Measurements from ENCODE around the gene OR4F15. TPM values are rescaled to one million over a fixed set of nuclear protein-coding genes. Genes with fewer than 3 reads are reported as not detected.

OR4F15 gene
- total RNA-seq, 3 donors from 2014 or later (not counting 1 experiment from before 2014, with no cell fraction given), result not detected

DNA sequence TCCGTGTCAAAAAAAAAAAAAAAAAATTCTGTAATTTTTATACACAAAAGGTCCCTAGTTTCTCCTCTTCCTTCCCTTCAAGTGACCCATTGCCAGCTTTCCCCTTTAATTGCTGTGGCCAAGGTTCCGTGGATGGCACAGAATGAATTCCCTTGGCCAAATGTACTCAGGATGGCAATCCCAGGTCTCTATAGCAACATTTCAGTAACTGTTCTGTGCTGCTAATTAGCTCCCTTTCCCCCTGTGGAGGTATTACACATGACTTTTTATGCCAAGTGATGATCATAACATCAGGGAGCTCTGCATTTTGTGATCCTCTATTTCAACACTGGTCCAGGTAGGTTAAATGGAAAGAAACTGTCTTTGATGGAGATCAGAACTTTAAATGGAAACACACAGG is 8.8 kb upstream of the OR4F15 start, which contains the start of gene OR4F6:
TSS of gene OR4F6 (plus strand) at position 301 of the 400 bp plus-strand sequence. CDS start 2,211 bp downstream, outside the sequence.
- 88% methylated on average over 2 of the region's 2 CpGs for WGBS (ENCODE audit: insufficient coverage)

DNA sequence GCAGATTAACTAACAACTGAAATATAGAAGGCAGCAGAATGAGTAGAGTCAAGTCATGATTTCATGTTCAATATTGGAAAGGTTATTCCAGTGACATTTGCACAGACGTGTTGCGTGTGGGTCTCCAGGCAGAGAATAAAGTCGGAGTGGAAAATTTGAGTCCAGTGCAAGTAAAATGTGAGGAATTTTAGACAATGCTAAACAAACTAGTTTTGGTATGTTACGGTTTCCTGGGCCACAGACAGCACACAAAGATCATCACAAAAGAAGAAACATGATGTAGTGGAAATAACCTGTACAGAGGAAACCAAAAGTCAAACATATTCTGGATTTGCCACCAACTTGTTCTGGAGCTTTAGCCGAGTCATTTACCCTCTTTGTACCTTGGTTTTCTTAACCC is 8.3 kb upstream of the OR4F15 start:
- H3K27ac Mint-ChIP-seq, result no peak overlapping the region
- no peak for ATAC-seq
- 86% methylated on average over 5 of the region's 5 CpGs for WGBS (ENCODE audit: insufficient coverage)

More for the DNA sequence above, 8.8 kb upstream of the OR4F15 start, which contains the start of gene OR4F6:
- Histone ChIP-seq H3K27me3 (ENCODE audit: control insufficient read depth, insufficient read depth, low read length) (peaks cover 2% of the 10 kb centered on the region), H3K27ac (ENCODE audit: low read length) (no peak within 1 kb of the TSS), H3K4me1 (ENCODE audit: control insufficient read depth, insufficient read depth, low read length) (no peaks in the 10 kb centered on the region), H3K36me3 (ENCODE audit: control insufficient read depth, insufficient read depth, low read length) (no peaks in the 10 kb centered on the region), H3K9me3 (ENCODE audit: control insufficient read depth, insufficient read depth, low read length) (no peaks in the 10 kb centered on the region), H3K4me3 (ENCODE audit: low read length) (no peak within 1 kb of the TSS)
- H3K27ac Mint-ChIP-seq, result no peak within 1 kb of the TSS
- no peak within 1 kb of the TSS for H3K4me3 Mint-ChIP-seq
- TF ChIP-seq, protein P1, sequence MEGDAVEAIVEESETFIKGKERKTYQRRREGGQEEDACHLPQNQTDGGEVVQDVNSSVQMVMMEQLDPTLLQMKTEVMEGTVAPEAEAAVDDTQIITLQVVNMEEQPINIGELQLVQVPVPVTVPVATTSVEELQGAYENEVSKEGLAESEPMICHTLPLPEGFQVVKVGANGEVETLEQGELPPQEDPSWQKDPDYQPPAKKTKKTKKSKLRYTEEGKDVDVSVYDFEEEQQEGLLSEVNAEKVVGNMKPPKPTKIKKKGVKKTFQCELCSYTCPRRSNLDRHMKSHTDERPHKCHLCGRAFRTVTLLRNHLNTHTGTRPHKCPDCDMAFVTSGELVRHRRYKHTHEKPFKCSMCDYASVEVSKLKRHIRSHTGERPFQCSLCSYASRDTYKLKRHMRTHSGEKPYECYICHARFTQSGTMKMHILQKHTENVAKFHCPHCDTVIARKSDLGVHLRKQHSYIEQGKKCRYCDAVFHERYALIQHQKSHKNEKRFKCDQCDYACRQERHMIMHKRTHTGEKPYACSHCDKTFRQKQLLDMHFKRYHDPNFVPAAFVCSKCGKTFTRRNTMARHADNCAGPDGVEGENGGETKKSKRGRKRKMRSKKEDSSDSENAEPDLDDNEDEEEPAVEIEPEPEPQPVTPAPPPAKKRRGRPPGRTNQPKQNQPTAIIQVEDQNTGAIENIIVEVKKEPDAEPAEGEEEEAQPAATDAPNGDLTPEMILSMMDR (IDR thresholded peaks at IDR 0.05), result no peak
- peaks cover 17 to 45% of the 10 kb centered on the region in 2 donors for H3K27me3 Mint-ChIP-seq (ENCODE audit: low read depth in 2 of 2)
- intact Hi-C loops (cut with micrococcal nuclease), result no loop called here
- ATAC-seq (no peak), DNase-seq (no peak)
- no peaks in the 10 kb centered on the region for H3K4me1 Mint-ChIP-seq
- H3K9me3 Mint-ChIP-seq, result no peaks in the 10 kb centered on the region
- H3K36me3 Mint-ChIP-seq, result no peaks in the 10 kb centered on the region

DNA sequence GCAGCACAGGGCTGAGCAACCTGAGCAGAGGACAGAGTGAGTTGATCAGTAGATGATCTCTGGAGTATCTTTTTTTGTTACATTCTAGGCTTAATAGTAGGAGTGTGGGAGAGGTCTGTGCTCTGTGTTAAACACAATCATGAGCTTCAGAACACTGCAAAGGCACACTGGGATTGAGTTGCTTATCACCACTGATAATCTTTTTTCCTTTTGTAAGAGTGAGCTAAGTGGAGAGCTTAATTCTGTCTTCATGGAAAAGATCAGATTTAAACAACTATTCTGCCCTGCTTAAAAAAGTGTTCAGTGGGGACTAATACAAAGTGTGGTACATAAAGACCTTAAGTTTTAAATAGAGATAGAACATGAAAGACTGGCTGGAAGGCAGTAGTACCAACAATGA is 7.6 kb upstream of the OR4F15 start:
- Mint-ChIP-seq H3K9me3 (no peaks in the 10 kb centered on the region), H3K36me3 (no peaks in the 10 kb centered on the region), H3K27ac (no peak overlapping the region), H3K4me1 (no peaks in the 10 kb centered on the region), H3K27me3 (ENCODE audit: low read depth in 2 of 2) (peaks cover 15 to 44% of the 10 kb centered on the region in 2 donors), H3K4me3 (no peak overlapping the region)
- TF ChIP-seq, protein P1 (IDR thresholded peaks at IDR 0.05), result no peak
- ATAC-seq (no peak), DNase-seq (no peak)
- Histone ChIP-seq H3K4me3 (ENCODE audit: low read length) (no peak overlapping the region), H3K9me3 (ENCODE audit: control insufficient read depth, insufficient read depth, low read length) (no peaks in the 10 kb centered on the region), H3K27me3 (ENCODE audit: control insufficient read depth, insufficient read depth, low read length) (peaks cover 2% of the 10 kb centered on the region), H3K27ac (ENCODE audit: low read length) (no peak overlapping the region), H3K4me1 (ENCODE audit: control insufficient read depth, insufficient read depth, low read length) (no peaks in the 10 kb centered on the region), H3K36me3 (ENCODE audit: control insufficient read depth, insufficient read depth, low read length) (no peaks in the 10 kb centered on the region)
- intact Hi-C loops (cut with micrococcal nuclease), result no loop called here

More for the DNA sequence above, 8.3 kb upstream of the OR4F15 start:
- TF ChIP-seq, protein P1 (IDR thresholded peaks at IDR 0.05), result no peak
- Histone ChIP-seq H3K9me3 (ENCODE audit: control insufficient read depth, insufficient read depth, low read length) (no peaks in the 10 kb centered on the region), H3K27ac (ENCODE audit: low read length) (no peak overlapping the region), H3K4me1 (ENCODE audit: control insufficient read depth, insufficient read depth, low read length) (no peaks in the 10 kb centered on the region), H3K4me3 (ENCODE audit: low read length) (no peak overlapping the region), H3K36me3 (ENCODE audit: control insufficient read depth, insufficient read depth, low read length) (no peaks in the 10 kb centered on the region), H3K27me3 (ENCODE audit: control insufficient read depth, insufficient read depth, low read length) (peaks cover 2% of the 10 kb centered on the region)
- intact Hi-C loops (cut with micrococcal nuclease), result no loop called here
- no peak for DNase-seq
- Mint-ChIP-seq H3K27me3 (ENCODE audit: low read depth in 2 of 2) (peaks cover 15 to 40% of the 10 kb centered on the region in 2 donors), H3K4me3 (no peak overlapping the region), H3K4me1 (no peaks in the 10 kb centered on the region), H3K36me3 (no peaks in the 10 kb centered on the region), H3K9me3 (no peaks in the 10 kb centered on the region)

DNA sequence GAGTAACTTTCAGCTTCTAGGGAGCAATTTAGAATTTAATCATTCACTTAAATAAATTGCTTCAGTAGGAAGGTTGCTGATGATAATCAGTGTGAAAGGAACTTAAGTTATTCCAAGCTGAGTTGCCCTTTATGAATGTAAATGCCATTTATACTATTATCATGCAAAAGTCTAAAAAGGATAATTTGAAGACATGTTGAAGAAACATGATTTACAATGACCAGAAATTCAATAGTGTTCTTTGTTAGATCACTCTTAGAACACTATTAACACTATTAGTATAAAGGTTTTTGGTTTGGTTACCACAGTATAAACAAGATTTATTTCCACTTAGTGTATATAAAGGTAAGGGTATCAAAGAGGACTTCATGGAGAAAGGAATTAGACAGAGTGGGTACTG is 7.1 kb upstream of the OR4F15 start:
- Mint-ChIP-seq H3K9me3 (no peaks in the 10 kb centered on the region), H3K27ac (no peak overlapping the region), H3K36me3 (no peaks in the 10 kb centered on the region), H3K27me3 (ENCODE audit: low read depth in 2 of 2) (peaks cover 18 to 46% of the 10 kb centered on the region in 2 donors), H3K4me1 (no peaks in the 10 kb centered on the region), H3K4me3 (no peak overlapping the region)
- H3K4me3 ChIP-seq (ENCODE audit: low read length), result no peak overlapping the region
- ATAC-seq, result no peak
- no peak for DNase-seq
- peaks cover 2% of the 10 kb centered on the region for H3K27me3 ChIP-seq (ENCODE audit: control insufficient read depth, insufficient read depth, low read length)
- no peaks in the 10 kb centered on the region for H3K4me1 ChIP-seq (ENCODE audit: control insufficient read depth, insufficient read depth, low read length)
- intact Hi-C loops (cut with micrococcal nuclease), result no loop called here
- H3K36me3 ChIP-seq (ENCODE audit: control insufficient read depth, insufficient read depth, low read length), result no peaks in the 10 kb centered on the region
- H3K27ac ChIP-seq (ENCODE audit: low read length), result no peak overlapping the region
- TF ChIP-seq, protein P1 (IDR thresholded peaks at IDR 0.05), result no peak
- H3K9me3 ChIP-seq (ENCODE audit: control insufficient read depth, insufficient read depth, low read length), result no peaks in the 10 kb centered on the region
